HepG2 (cell line): ENCODE results near the gene PLPPR3. TPM values are rescaled to one million over a fixed set of nuclear protein-coding genes. Genes with fewer than 3 reads are reported as not detected.
A peak's percentile ranks its signal among the peaks of the same experiment; 100 is the strongest.

ENCODE experiments used
- BATF2 ChIP-seq: sonication (generic); formaldehyde crosslinking; IDR thresholded peaks from 2 replicates; pipeline ENCODE4 v1.8.0; 2022; ENCODE audit warnings: mild to moderate bottlenecking, missing genetic modification reagents, moderate library complexity
- BCL3 ChIP-seq: sonication (generic); formaldehyde crosslinking; IDR thresholded peaks from 2 replicates; pipeline ENCODE4 v1.5.1; 2020; ENCODE audit warnings: mild to moderate bottlenecking, missing genetic modification reagents, moderate library complexity
- GATA4 ChIP-seq: sonication (generic); IDR thresholded peaks from 2 replicates; pipeline ENCODE4 v1.6.1; 2016; ENCODE audit warnings: antibody characterized with exemption, low read depth, borderline replicate concordance
- GTF3A ChIP-seq: sonication (generic); formaldehyde crosslinking; conservative IDR thresholded peaks from 2 replicates; pipeline ENCODE4 v1.4.0; 2020; ENCODE audit warnings: mild to moderate bottlenecking, missing genetic modification reagents
- HNF4G ChIP-seq, 2 experiments: sonication (generic) in 1 of 2; formaldehyde crosslinking in 1 of 2; IDR thresholded peaks; 2 replicates each; pipeline versions ENCODE4 v1.4.0 to v1.6.1; 2011 to 2020; ENCODE audit warnings: borderline replicate concordance in 2 of 2, low read depth in 2 of 2, mild to moderate bottlenecking in 2 of 2, low read length in 1 of 2, missing genetic modification reagents in 1 of 2, moderate library complexity in 1 of 2
- IKZF1 ChIP-seq: fragments of 450-650 bp; IDR thresholded peaks from 2 replicates; pipeline ENCODE4 v1.7.1; 2016
- POGZ ChIP-seq: sonication (generic); formaldehyde crosslinking; IDR thresholded peaks from 2 replicates; pipeline ENCODE4 v1.4.0; 2020; ENCODE audit warnings: mild to moderate bottlenecking, missing genetic modification reagents
- ZC3H4 ChIP-seq: sonication (generic); formaldehyde crosslinking; IDR thresholded peaks from 2 replicates; pipeline ENCODE4 v1.4.0; 2020; ENCODE audit warnings: missing genetic modification reagents, borderline replicate concordance
- ZNF274 ChIP-seq: sonication (generic); formaldehyde crosslinking; IDR thresholded peaks from 2 replicates; pipeline ENCODE4 v1.5.1; 2020; ENCODE audit warnings: mild to moderate bottlenecking, missing genetic modification reagents
- ZNF329 ChIP-seq: sonication (generic); formaldehyde crosslinking; IDR thresholded peaks from 2 replicates; pipeline ENCODE4 v1.9.0; 2021; ENCODE audit warnings: low read depth, mild to moderate bottlenecking, missing genetic modification reagents
- ZNF543 ChIP-seq: sonication (generic); formaldehyde crosslinking; IDR thresholded peaks from 2 replicates; pipeline ENCODE4 v1.4.0; 2020; ENCODE audit warnings: mild to moderate bottlenecking, missing genetic modification reagents
- ZNF816 ChIP-seq: sonication (generic); formaldehyde crosslinking; IDR thresholded peaks from 2 replicates; pipeline ENCODE4 v1.8.0; 2022; ENCODE audit warnings: missing genetic modification reagents, mild to moderate bottlenecking, borderline replicate concordance
- polyA plus RNA-seq, 8 experiments: library from polyadenylated mRNA; depleted of rRNA in 3 of 8; stranded (reverse) in 7 of 8; unstranded in 1 of 8; fragments of >200 nt; fragmentation: Illumina TruSeq in 4 of 8; extraction: Trizol in 4 of 8; gene quantifications; 2 replicates each; pipeline versions ENCODE4 v1.2.1 to v1.2.3, GENCODE V29; 2011 to 2016; ENCODE audit warnings: low read depth in 4 of 8, missing spikeins in 1 of 8, mixed read lengths in 1 of 8; ENCODE audit not compliant: insufficient read depth in 1 of 8
- total RNA-seq, 5 experiments: library from RNA; depleted of rRNA; stranded (reverse); fragments of >200 nt; fragmentation: Illumina TruSeq; extraction: Trizol; gene quantifications; 2 replicates each; pipeline ENCODE4 v1.2.3, GENCODE V29; 2016; ENCODE audit warnings: low read depth in 1 of 5
- TF ChIP-seq, protein P1 (sequence below): sonication (generic); formaldehyde crosslinking; IDR thresholded peaks from 2 replicates; pipeline ENCODE4 v1.4.0; 2020; ENCODE audit warnings: missing genetic modification reagents
- TF ChIP-seq, protein P2 (sequence below): sonication (generic); formaldehyde crosslinking; IDR thresholded peaks from 2 replicates; pipeline ENCODE4 v1.4.0; 2020; ENCODE audit warnings: mild to moderate bottlenecking, low read depth, missing genetic modification reagents
- TF ChIP-seq, protein P3 (sequence below): sonication (generic); formaldehyde crosslinking; IDR thresholded peaks from 2 replicates; pipeline ENCODE4 v1.4.0; 2020; ENCODE audit warnings: missing genetic modification reagents, borderline replicate concordance

PLPPR3 gene
- total and polyA plus RNA-seq, 2 of the 13 experiments (the other 11 are each of a cell fraction or from before 2014, with no cell fraction given): 0.07 to 0.16 TPM

GRCh38 chr19:788983-789700, 32.6 kb downstream of the PLPPR3 start (continued):
- TF ChIP-seq ZNF816 (CRISPR knock-in tag) (peak; percentile 12; the same call in 1 of the 2 replicates), BATF2 (CRISPR knock-in tag) (no peak), GATA4 (0 out of 2 replicates have a peak, but pooled peaks have one; percentile 15), BCL3 (CRISPR knock-in tag) (0 out of 2 replicates have a peak, but pooled peaks have one; percentile 45), GTF3A (CRISPR knock-in tag) (0 out of 2 replicates have a peak, but pooled peaks have one; percentile 7), ZNF543 (CRISPR knock-in tag) (peak; percentile 58), HNF4G (IDR thresholded peaks at IDR 0.05; ENCODE audit: borderline replicate concordance, low read depth, low read length) (no peak), HNF4G (CRISPR knock-in tag; IDR thresholded peaks at IDR 0.05; ENCODE audit: borderline replicate concordance, low read depth) (peak; percentile 46; the same call in 1 of the 2 replicates), IKZF1 (no peak), ZC3H4 (CRISPR knock-in tag) (no peak), POGZ (CRISPR knock-in tag) (no peak), ZNF274 (0 out of 2 replicates have a peak, but pooled peaks have one; percentile 42), ZNF329 (CRISPR knock-in tag) (no peak)
- TF ChIP-seq, protein P1, sequence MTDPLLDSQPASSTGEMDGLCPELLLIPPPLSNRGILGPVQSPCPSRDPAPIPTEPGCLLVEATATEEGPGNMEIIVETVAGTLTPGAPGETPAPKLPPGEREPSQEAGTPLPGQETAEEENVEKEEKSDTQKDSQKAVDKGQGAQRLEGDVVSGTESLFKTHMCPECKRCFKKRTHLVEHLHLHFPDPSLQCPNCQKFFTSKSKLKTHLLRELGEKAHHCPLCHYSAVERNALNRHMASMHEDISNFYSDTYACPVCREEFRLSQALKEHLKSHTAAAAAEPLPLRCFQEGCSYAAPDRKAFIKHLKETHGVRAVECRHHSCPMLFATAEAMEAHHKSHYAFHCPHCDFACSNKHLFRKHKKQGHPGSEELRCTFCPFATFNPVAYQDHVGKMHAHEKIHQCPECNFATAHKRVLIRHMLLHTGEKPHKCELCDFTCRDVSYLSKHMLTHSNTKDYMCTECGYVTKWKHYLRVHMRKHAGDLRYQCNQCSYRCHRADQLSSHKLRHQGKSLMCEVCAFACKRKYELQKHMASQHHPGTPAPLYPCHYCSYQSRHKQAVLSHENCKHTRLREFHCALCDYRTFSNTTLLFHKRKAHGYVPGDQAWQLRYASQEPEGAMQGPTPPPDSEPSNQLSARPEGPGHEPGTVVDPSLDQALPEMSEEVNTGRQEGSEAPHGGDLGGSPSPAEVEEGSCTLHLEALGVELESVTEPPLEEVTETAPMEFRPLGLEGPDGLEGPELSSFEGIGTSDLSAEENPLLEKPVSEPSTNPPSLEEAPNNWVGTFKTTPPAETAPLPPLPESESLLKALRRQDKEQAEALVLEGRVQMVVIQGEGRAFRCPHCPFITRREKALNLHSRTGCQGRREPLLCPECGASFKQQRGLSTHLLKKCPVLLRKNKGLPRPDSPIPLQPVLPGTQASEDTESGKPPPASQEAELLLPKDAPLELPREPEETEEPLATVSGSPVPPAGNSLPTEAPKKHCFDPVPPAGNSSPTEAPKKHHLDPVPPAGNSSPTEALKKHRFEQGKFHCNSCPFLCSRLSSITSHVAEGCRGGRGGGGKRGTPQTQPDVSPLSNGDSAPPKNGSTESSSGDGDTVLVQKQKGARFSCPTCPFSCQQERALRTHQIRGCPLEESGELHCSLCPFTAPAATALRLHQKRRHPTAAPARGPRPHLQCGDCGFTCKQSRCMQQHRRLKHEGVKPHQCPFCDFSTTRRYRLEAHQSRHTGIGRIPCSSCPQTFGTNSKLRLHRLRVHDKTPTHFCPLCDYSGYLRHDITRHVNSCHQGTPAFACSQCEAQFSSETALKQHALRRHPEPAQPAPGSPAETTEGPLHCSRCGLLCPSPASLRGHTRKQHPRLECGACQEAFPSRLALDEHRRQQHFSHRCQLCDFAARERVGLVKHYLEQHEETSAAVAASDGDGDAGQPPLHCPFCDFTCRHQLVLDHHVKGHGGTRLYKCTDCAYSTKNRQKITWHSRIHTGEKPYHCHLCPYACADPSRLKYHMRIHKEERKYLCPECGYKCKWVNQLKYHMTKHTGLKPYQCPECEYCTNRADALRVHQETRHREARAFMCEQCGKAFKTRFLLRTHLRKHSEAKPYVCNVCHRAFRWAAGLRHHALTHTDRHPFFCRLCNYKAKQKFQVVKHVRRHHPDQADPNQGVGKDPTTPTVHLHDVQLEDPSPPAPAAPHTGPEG: no peak
- TF ChIP-seq, protein P2, sequence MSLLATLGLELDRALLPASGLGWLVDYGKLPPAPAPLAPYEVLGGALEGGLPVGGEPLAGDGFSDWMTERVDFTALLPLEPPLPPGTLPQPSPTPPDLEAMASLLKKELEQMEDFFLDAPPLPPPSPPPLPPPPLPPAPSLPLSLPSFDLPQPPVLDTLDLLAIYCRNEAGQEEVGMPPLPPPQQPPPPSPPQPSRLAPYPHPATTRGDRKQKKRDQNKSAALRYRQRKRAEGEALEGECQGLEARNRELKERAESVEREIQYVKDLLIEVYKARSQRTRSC (CRISPR knock-in tag): no peak
- TF ChIP-seq, protein P3, sequence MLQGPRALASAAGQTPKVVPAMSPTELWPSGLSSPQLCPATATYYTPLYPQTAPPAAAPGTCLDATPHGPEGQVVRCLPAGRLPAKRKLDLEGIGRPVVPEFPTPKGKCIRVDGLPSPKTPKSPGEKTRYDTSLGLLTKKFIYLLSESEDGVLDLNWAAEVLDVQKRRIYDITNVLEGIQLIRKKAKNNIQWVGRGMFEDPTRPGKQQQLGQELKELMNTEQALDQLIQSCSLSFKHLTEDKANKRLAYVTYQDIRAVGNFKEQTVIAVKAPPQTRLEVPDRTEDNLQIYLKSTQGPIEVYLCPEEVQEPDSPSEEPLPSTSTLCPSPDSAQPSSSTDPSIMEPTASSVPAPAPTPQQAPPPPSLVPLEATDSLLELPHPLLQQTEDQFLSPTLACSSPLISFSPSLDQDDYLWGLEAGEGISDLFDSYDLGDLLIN (CRISPR knock-in tag): no peak
